ENCODE data around the gene FGF22. TPM values are rescaled to one million over a fixed set of nuclear protein-coding genes. Genes with fewer than 3 reads are reported as not detected.
"Not testable (repeated sequence)": the region's sequence is repeated elsewhere in the genome, so short reads cannot be mapped to it uniquely, and the experiment has no call there.

Gene FGF22
- under 1 TPM in 3 of 10 donors, not detected in 7; 0.10 to 0.30 (median 0.11) TPM for polyA plus RNA-seq (ENCODE audit: insufficient read length in 10 of 10)
- long read RNA-seq, donor 1 = 0 reads
- long read RNA-seq, donor 2 = 0 reads
- long read RNA-seq, donor 3, partial matches to known transcripts = 0 of 1 reads
- long read RNA-seq, donor 3, other reads (novel, unspliced or antisense) = 0 of 1 reads
- long read RNA-seq, donor 4 = 0 reads
- long read RNA-seq, donor 5, partial matches to known transcripts = 0 of 1 reads
- long read RNA-seq, donor 5, other reads (novel, unspliced or antisense) = 0 of 1 reads
- long read RNA-seq, donor 6 = 0 reads
- long read RNA-seq, donor 7 = 0 reads
- long read RNA-seq, donor 8 = 0 reads
- long read RNA-seq, donor 9 = 0 reads

DNA sequence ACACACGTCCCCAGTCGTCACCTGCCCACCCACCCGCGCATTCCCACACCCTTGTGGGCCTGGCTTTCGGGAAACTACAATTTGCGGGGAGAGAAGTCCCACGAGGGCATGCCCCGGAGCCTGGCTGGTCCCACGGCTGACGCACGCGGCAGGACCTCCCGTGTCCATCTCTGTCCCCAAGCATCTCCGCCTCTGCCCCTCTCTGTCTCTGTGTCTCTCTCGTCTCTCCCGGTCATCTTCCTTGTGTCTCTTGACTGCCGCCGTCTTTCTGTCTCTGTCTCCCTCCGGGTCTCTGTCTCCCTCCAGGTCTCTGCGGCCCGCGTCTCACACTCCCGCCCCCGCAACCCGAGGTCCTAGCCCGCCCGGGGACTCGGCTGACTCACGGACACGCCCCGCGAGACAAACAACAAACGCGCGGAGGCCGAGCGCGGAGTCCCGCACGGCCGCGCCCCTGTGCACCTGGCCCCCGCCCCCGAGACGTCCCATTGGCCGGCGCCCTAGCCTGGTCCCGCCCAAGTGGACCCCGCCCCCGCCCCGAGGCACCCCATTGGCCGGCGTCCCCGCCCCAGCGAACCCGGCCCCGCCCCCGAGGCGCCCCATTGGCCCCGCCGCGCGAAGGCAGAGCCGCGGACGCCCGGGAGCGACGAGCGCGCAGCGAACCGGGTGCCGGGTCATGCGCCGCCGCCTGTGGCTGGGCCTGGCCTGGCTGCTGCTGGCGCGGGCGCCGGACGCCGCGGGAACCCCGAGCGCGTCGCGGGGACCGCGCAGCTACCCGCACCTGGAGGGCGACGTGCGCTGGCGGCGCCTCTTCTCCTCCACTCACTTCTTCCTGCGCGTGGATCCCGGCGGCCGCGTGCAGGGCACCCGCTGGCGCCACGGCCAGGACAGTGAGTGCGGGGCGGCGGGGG, at the start of gene FGF22:
Gene FGF22, plus strand, starts transcription at position 627 of the 908 bp plus-strand sequence. Its CDS starts 47 bp downstream, at position 674.
- DNase-seq = peak; percentile 78 to 89 (median 83)

DNA sequence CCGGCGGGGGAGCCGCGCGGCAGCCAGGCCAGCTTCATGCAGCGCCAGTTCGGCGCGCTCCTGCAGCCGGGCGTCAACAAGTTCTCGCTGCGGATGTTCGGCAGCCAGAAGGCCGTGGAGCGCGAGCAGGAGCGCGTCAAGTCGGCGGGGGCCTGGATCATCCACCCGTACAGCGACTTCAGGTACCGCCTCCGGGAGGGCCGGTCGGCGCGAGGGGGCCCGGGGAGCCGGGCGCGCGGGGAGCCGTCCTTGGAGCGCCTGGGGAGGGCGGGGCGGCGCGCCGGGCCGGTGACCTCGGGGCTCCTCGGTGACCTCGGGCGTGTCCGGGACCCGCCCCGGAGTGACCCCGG, 49.3 kb upstream of the FGF22 start:
- peak in 1 of 3 donors; percentile 52 for DNase-seq

DNA sequence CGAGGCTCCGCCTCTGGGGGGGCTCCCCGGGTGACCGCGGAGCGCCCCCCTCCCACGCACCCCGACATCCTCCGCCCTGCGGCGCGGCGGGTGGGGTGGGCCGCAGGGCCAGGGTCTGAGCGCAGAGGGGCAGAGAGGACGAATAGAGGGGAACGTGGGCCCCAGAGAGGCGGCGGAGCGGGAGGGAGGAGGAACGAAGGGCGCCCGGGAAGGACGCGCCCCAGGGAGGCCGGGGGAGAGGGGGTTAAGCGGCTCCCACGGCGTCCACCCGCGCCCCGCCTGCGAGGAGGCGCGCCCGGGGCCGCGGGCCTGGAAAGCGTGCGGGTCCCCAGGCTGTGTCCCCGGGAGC, 49.0 kb upstream of the FGF22 start:
- DNase-seq = no peak

DNA sequence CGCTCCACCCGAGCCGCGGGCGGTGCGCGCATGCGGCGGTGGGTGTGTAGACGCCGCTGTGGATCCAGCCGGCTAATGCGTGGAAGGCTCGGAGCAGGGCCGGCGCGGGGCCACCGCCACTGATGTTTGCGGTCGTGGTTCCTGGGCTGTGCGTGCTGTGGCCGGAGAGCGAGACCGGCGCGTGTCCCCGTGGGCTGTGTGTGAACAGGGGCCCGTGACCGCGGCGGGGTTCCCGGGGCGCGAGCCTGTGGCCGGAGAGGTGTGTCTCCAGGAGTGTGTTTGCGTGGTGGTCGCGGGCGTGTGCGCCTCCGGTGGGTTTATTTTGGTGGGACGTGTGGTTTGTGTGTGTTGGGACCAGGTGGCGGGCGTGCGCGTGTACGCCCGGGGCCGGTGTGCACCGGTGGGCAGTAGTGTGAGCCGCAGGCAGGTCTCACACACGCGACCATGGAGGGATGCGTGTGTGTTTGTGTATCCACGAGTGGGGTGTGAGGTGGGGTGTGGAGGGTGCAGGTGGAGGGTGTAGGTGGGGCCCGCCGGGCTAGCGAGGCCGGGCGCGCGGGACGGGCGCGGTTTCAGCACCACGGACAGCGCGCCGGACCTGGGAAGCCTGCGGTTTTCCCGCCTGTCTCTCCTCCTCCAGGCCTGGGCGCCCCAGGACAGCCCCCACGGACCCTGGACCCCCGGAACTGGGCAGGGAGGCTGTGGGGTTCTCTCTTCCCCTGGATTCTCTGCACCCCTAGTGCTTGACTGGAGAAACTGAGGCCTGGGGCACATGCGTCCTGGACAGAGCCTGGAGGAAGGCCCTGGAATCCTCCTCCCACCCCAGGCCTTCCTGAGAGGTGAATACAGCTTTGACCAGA, 48.4 kb upstream of the FGF22 start:
- peak in 2 of 3 donors; percentile 46 to 74 for DNase-seq

DNA sequence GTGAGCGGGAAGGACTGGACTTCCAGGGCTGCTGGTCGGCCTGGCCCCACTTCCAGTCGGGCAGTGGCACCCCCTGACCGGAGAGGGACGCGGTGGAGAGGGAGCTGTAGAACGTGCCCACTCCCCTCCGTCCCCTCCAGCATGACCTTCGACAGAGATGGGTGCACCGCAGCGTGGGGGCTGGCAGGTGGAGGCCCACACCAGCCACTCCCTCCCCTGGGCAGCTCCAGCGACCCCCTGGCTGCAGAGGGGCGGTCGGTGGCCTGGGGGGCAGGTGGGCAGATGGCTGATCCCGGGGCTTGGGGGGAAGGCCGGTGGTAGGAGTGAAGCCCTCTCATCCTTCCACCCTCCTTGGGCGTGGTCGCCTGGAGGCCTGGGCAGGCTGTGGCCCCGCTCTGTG, 47.6 kb upstream of the FGF22 start:
- DNase-seq = no peak

DNA sequence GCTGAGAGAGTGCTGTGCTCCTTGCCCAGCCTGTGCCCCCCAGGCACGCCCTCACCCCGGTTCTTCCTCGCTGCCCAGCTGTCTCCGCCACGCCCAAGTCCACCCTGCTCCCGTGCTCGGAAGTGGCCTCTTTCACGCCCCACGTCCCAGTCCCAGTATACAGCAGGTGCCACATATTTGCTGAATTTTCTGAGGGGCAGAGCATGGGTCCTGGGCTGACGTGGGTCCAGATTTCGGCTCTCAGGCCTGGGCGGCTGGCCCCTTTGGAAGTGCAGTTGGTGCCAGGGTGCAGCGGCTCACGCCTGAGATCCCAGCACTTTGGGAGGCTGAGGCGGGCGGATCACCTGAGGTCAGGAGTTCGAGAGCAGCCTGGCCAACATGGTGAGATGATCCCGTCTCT, 46.6 kb upstream of the FGF22 start:
- no peak for DNase-seq

DNA sequence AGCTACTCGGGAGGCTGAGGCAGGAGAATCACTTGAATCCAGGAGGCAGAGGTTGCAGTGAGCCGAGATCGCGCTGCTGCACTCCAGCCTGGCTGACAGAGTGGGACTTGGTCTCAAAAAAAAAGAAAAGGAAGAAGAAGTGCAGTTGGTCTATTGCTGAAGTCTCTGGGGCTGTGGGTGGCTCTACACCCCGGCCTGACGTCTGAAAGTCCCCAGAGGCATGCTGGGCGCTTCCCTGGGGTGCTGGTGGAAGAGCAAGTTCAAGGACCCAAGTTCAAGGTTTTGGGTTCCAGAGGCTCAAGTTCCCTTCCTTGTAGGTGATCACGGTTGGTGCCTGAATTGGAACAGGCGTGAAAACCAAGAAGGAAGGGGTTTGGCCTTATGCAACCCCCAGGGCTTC, 46.2 kb upstream of the FGF22 start:
- DNase-seq = no peak

DNA sequence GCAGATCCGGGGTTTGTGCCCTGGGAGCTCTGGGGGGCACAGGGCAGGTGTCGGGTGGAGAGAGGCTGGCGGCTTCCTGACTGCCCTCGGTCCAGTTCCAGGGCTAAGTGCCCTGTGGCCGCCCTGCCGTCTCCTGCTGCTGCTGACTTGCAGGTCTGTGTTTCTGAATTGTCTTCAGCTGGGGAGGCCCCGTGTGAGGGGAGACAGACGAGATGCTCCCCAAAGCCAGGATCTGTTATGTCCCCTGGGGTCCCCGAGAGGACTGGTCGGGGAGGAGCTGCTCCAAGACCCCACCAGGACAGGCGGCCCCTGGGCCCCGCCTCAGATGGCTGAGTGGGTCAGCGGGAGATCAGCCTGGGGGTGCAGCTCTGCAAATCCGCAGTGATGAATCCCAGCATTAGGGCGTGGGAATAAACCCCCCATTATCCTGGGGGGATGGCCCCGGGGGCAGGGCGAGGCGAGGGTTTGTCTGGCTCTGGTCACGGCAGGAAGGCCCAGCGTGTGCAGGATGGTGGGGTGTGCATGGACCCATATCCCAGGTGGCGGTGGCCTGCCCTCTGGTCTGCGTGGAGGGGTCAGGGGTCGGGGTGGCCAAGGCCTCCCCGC, 45.3 kb upstream of the FGF22 start:
- no peak for DNase-seq

DNA sequence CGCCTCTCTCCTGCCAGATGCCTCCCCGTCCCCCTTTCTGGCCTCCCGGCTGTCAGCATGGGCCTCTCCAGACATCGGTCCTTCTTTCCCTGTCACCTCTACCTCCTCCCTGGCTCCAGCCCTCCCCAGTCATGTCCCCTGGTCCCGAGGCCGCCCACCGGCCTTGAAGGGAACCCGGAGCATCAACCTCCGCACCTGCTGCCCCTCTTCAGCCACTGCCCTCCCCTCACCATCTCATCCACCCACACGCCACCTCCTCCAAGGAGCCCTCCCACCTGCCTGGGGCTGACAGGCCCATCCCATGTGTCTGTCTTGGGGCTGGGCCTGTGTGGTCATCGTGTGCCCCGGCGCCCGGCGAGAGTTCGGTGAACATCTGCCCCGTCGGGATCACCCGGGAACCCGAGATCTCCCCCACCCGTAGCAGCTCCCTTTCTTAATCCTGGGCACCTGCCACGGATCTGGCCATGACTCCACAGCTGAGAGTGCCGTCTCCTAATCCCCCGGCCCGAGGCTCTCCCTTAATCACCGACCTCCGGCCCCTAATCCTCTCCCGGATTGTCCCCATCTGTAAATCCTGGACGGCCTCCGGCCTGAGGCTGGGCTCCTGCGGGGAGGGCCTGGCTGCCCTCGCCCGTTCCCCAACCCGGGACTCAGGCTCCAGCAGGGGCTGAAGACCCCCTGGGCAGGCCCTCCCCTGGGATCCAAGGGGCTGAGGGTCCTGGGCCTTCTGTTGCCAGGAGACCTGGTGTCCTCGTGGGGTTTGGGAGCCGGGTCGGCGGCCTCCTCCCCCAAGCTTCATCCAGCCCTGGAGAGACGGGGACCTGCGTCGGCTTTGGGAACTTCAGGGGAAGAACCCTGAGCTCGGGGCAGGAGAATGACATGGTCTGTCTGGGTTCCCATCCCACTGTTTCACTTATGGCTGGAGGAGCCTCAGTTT, 44.1 kb upstream of the FGF22 start:
- DNase-seq = no peak

DNA sequence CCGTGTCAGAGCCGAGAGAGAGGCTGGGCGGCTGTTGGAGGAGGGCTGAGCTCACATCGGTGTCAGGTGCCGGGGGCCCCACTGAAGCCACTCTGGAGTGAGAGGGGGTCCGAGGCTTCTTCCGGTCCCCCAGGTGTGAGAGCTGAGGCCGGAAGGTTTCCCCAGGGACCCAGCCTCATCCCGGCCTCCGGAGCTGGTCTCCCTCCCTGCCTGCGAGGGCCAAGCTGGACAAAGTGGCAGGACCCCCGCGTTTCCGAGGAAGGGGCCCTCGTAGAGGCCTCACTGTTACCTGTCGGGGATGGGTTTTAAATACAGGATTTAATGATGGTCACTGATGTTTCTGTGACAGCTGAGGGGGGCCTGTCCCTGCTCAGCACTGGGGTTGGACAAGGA, 43.4 kb upstream of the FGF22 start:
- DNase-seq = no peak

DNA sequence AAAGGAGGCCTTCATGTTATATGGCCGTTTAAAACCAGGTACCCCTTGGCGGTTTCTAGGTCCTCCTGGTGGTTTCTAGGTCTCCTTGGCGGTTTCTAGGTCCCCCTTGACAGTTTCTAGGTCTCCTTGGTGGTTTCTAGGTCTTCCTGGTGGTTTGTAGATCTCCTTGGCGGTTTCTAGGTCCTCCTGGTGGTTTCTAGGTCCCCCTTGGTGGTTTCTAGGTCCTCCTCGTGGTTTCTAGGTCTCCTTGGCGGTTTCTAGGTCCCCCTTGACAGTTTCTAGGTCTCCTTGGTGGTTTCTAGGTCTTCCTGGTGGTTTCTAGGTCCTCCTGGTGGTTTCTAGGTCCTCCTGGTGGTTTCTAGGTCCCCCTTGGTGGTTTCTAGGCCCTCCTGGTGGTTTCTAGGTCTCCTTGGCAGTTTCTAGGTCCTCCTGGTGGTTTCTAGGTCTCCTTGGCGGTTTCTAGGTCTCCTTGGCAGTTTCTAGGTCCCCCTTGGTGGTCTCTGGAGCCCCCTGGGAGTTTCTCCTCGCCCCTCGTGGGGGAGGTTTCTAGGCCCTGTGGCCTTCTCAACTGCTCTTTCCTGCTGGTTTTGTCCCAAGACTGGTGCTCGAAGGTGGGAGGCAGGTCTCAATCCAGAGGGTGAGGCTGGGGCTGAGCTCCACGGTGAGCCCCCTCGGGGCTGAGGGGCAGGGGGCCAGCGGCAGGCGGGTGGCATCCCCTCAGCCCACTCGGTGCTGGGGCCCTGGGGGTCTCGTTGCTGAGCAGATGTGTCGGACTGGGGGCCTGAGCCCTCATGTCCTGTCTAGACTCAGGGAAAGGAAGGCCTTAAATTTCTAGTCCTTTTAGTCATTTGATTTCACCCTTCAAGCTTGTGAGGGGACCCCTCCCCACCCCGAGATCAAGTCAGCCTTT, 42.0 kb upstream of the FGF22 start:
- no peak for DNase-seq

DNA sequence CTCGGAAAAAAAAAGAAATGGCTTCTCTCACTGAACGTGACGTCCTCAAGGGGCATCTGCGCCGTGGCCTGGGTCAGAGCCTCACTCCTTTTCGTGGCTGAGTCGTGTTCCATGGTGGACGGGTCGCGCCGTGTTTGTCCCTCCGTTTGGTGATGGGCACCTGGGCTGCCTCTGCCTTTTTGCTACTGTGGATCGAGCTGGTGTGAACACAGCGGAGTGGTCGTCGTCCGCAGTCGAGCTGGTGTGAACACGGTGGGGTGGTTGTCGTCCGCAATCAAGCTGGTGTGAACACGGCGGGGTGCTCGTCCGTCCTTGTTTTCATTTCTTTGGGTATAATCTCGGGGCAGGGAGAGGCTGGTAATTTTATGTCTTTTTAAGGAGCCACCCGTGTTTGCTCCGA, 38.4 kb upstream of the FGF22 start:
- no peak for DNase-seq

DNA sequence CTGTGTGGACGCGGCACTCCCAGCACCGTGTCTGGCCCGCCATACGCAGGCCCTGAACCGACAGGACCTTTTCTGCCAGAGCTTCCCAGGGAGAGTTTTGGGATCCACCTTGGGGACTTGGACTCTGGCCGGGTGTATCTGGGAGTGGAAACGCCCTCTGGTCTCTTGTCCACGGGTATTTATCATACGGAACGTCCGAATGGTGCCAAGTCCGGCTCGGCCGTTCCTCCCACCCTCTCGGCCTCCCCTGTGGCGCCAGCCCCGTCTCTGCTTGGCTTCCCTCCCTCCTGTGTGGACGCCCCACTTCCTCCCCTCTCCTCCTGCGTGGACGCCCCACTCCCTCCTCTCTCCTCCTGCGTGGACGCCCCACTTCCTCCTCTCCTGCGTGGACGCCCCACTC, 37.9 kb upstream of the FGF22 start:
- no peak for DNase-seq

DNA sequence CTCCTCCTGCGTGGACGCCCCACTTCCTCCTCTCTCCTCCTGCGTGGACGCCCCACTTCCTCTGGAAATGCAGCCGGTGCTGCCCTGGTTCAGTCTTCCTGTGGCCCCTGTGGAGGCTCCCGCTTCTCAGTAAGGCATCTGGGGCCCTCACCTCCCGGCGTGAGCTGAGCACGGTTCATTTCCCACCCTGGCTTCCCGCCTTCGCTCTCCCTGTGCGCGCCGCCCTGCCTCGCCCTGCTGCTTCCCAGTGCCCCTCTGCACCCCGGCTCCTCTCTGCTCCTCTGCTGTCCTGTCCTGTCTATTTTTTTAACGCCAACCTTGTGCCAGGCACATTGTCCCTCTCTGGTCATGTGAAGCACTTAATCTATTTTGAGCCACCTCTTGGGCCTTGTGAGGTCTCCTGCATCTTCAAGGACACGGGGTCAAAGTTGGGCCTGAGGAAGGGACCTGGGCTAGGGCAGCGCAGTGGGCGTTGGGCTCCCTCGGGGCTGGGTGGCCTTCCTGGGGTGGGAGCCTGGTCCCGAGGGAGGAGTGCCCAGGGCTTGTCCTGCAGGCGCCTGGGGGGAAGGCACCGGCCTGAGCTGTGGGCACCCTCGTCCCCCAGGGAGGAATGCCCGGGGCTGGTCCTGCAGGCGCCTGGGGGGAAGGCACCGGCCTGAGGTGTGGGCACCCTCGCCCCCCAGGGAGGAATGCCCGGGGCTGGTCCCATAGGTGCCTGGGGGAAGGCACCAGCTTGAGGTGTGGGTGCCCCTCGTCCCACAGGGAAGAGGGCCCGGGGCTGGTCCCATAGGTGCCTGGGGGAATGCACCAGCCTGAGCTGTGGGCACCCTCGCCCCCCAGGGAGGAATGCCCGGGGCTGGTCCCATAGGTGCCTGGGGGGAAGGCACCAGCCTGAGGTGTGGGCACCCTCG, 37.0 kb upstream of the FGF22 start:
- DNase-seq = no peak

DNA sequence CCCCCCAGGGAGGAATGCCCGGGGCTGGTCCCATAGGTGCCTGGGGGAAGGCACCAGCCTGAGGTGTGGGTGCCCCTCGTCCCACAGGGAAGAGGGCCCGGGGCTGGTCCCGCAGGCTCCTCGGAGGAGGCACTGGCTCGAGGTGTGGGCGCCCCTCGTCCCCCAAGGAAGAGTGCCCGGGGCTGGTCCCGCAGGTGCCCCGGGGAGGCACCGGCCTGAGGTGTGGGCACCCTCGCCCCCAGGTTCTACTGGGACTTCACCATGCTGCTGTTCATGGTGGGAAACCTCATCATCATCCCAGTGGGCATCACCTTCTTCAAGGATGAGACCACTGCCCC, 36.4 kb upstream of the FGF22 start:
- not testable (repeated sequence) for DNase-seq

DNA sequence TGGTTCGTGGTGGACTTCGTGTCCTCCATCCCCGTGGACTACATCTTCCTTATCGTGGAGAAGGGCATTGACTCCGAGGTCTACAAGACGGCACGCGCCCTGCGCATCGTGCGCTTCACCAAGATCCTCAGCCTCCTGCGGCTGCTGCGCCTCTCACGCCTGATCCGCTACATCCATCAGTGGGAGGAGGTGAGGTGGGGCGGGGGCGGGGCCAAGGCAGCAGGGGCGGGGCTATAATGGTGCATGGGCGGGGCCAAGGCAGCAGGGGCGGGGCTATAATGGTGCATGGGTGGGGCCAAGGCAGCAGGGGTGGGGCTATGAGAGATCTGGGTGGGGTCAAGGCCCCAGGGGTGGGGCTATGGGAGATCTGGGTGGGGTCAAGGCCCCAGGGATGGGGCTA, 35.9 kb upstream of the FGF22 start:
- not testable (repeated sequence) for DNase-seq

DNA sequence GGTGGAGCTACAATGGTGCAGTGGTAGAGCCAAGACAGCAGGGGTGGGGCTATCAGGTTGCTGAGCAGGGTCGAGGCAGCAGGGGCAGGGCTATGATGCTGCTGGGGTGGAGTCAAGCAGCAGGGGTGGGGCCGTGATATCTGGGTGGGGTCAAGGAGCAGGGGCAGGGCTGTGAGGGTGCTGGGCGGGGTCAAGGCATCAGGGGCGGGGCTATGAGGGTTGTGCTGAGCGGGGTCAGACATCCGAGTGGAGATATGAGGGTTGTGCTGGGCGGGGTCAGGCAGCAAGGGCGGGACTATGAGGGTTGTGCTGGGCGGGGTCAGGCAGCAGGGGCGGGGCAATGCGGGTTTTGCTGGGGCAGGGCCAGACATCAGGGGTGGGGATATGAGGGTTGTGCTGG, 35.3 kb upstream of the FGF22 start:
- no peak for DNase-seq
